ENCODE measurements around the gene OSBPL5. TPM values are rescaled to one million over a fixed set of nuclear protein-coding genes. Genes with fewer than 3 reads are reported as not detected.

Gene OSBPL5
- total and polyA plus RNA-seq, 5 experiments from 2014 or later, result 4.4 to 18.3 (median 5.5) TPM

GRCh38 chr11:3108183-3108721 is 56.9 kb downstream of the OSBPL5 start:
- peaks cover 0 to 16% (median 2%) of the 10 kb centered on the region in 3 donors for H3K36me3 Mint-ChIP-seq
- H3K27ac Mint-ChIP-seq, result no peak overlapping the region
- ATAC-seq (no peak), DNase-seq (peak in 1 of 10 donors; percentile 46)
- POLR2A ChIA-PET, result no interaction called here
- H3K4me3 Mint-ChIP-seq, result no peak overlapping the region
- H3K4me1 Mint-ChIP-seq, result peaks cover 0 to 22% (median 6%) of the 10 kb centered on the region in 4 donors
- H3K9me3 Mint-ChIP-seq, result peaks cover 0 to under 1% (median 0%) of the 10 kb centered on the region in 9 donors
- H3K27me3 Mint-ChIP-seq, result no peaks in the 10 kb centered on the region

- ATAC-seq (no peak), DNase-seq (peak in 2 of 10 donors; percentile 14 to 46)
These were observed 57.4 kb downstream of the OSBPL5 start for GRCh38 chr11:3107608-3108182.

GRCh38 chr11:3106736-3107524 is 58.2 kb downstream of the OSBPL5 start:
- Mint-ChIP-seq H3K4me1 (peaks cover 0 to 14% (median 3%) of the 10 kb centered on the region in 4 donors), H3K9me3 (no peaks in the 10 kb centered on the region), H3K27ac (peak overlapping the region in 2 of 10 donors; percentile 41 to 56), H3K4me3 (no peak overlapping the region), H3K36me3 (peaks cover 0 to 11% (median 0%) of the 10 kb centered on the region in 3 donors), H3K27me3 (no peaks in the 10 kb centered on the region)
- DNase-seq (peak in 1 of 10 donors; percentile 50), ATAC-seq (no peak)
- POLR2A ChIA-PET, result no interaction called here

More at GRCh38 chr11:3107608-3108182, 57.4 kb downstream of the OSBPL5 start:
- H3K4me1 Mint-ChIP-seq, result peaks cover 0 to 19% (median 6%) of the 10 kb centered on the region in 4 donors
- peak overlapping the region in 1 of 10 donors; percentile 41 for H3K27ac Mint-ChIP-seq
- H3K9me3 Mint-ChIP-seq, result no peaks in the 10 kb centered on the region
- no peak overlapping the region for H3K4me3 Mint-ChIP-seq
- H3K27me3 Mint-ChIP-seq, result no peaks in the 10 kb centered on the region
- H3K36me3 Mint-ChIP-seq, result peaks cover 0 to 15% (median 0%) of the 10 kb centered on the region in 3 donors
- POLR2A ChIA-PET, result no interaction called here

- H3K4me1 Mint-ChIP-seq, result peaks cover 0 to 8% (median 3%) of the 10 kb centered on the region in 4 donors
- H3K36me3 Mint-ChIP-seq, result peaks cover 0 to 11% (median 0%) of the 10 kb centered on the region in 3 donors
- H3K27ac Mint-ChIP-seq, result peak overlapping the region in 1 of 10 donors; percentile 67
- no peaks in the 10 kb centered on the region for H3K9me3 Mint-ChIP-seq
- POLR2A ChIA-PET, result no interaction called here
- ATAC-seq, result no peak
- no peak overlapping the region for H3K4me3 Mint-ChIP-seq
- DNase-seq, result peak in 2 of 10 donors; percentile 10 to 23
- H3K27me3 Mint-ChIP-seq, result no peaks in the 10 kb centered on the region
These were observed 59.0 kb downstream of the OSBPL5 start for GRCh38 chr11:3105791-3106735.

- POLR2A ChIA-PET, result no interaction called here
- Mint-ChIP-seq H3K4me1 (peaks cover 0 to 7% (median 4%) of the 10 kb centered on the region in 4 donors), H3K36me3 (peaks cover 0 to 12% (median 0%) of the 10 kb centered on the region in 3 donors), H3K9me3 (no peaks in the 10 kb centered on the region), H3K4me3 (peak overlapping the region in 1 of 10 donors; percentile 31), H3K27ac (peak overlapping the region in 3 of 10 donors; percentile 1 to 75 (median 46)), H3K27me3 (no peaks in the 10 kb centered on the region)
- ATAC-seq (no peak), DNase-seq (peak in 2 of 10 donors; percentile 15 to 31)
These were observed 59.9 kb downstream of the OSBPL5 start for GRCh38 chr11:3104961-3105790.

GRCh38 chr11:3104051-3104714 is 60.9 kb downstream of the OSBPL5 start:
- Mint-ChIP-seq H3K27ac (peak overlapping the region in 2 of 10 donors; percentile 15 to 75), H3K36me3 (peaks cover 0 to 20% (median 0%) of the 10 kb centered on the region in 3 donors), H3K4me1 (peaks cover 5 to 15% (median 10%) of the 10 kb centered on the region in 4 donors), H3K9me3 (no peaks in the 10 kb centered on the region), H3K27me3 (no peaks in the 10 kb centered on the region), H3K4me3 (no peak overlapping the region)
- peak in 1 of 10 donors; percentile 52 for DNase-seq
- ATAC-seq, result no peak
- POLR2A ChIA-PET, result no interaction called here

- DNase-seq (peak in 2 of 10 donors; percentile 13 to 47), ATAC-seq (no peak)
- H3K36me3 Mint-ChIP-seq, result peaks cover 0 to 25% (median under 1%) of the 10 kb centered on the region in 3 donors
- no peaks in the 10 kb centered on the region for H3K27me3 Mint-ChIP-seq
- H3K9me3 Mint-ChIP-seq, result no peaks in the 10 kb centered on the region
- H3K27ac Mint-ChIP-seq, result peak overlapping the region in 1 of 10 donors; percentile 62
- H3K4me1 Mint-ChIP-seq, result peaks cover 8 to 22% (median 15%) of the 10 kb centered on the region in 4 donors
- no peak overlapping the region for H3K4me3 Mint-ChIP-seq
- POLR2A ChIA-PET, result no interaction called here
These were observed 62.0 kb downstream of the OSBPL5 start for GRCh38 chr11:3103076-3103475.

GRCh38 chr11:3102641-3102921 is 62.5 kb downstream of the OSBPL5 start:
- Mint-ChIP-seq H3K4me1 (peaks cover 8 to 23% (median 16%) of the 10 kb centered on the region in 4 donors), H3K27me3 (no peaks in the 10 kb centered on the region), H3K27ac (peak overlapping the region in 1 of 10 donors; percentile 48), H3K9me3 (no peaks in the 10 kb centered on the region), H3K36me3 (peaks cover 0 to 25% (median 2%) of the 10 kb centered on the region in 3 donors), H3K4me3 (no peak overlapping the region)
- ATAC-seq, result no peak
- POLR2A ChIA-PET, result no interaction called here
- no peak for DNase-seq

GRCh38 chr11:3101921-3102640 is 63.0 kb downstream of the OSBPL5 start:
- DNase-seq (peak in 2 of 10 donors; percentile 15 to 50), ATAC-seq (no peak)
- H3K36me3 Mint-ChIP-seq, result peaks cover 0 to 21% (median 5%) of the 10 kb centered on the region in 3 donors
- no peaks in the 10 kb centered on the region for H3K27me3 Mint-ChIP-seq
- H3K27ac Mint-ChIP-seq, result peak overlapping the region in 2 of 10 donors; percentile 60
- peaks cover 8 to 26% (median 17%) of the 10 kb centered on the region in 4 donors for H3K4me1 Mint-ChIP-seq
- POLR2A ChIA-PET, result no interaction called here
- H3K4me3 Mint-ChIP-seq, result peak overlapping the region in 1 of 10 donors; percentile 18
- no peaks in the 10 kb centered on the region for H3K9me3 Mint-ChIP-seq

- ATAC-seq (no peak), DNase-seq (peak in 1 of 10 donors; percentile 19)
- peaks cover 7 to 26% (median 17%) of the 10 kb centered on the region in 4 donors for H3K4me1 Mint-ChIP-seq
- peaks cover 4 to 39% (median 9%) of the 10 kb centered on the region in 3 donors for H3K36me3 Mint-ChIP-seq
- H3K4me3 Mint-ChIP-seq, result peak overlapping the region in 3 of 10 donors; percentile 15 to 38 (median 27)
- POLR2A ChIA-PET, result no interaction called here
- H3K27me3 Mint-ChIP-seq, result peaks cover 0 to 4% (median 0%) of the 10 kb centered on the region in 5 donors
- H3K27ac Mint-ChIP-seq, result peak overlapping the region in 9 of 10 donors; percentile 38 to 87 (median 57)
- H3K9me3 Mint-ChIP-seq, result no peaks in the 10 kb centered on the region
These were observed 65.9 kb downstream of the OSBPL5 start for GRCh38 chr11:3099178-3099577.

All from naive thymus-derived CD8-positive, alpha-beta T cell (primary cell).